Omental fat pad (tissue), 4 donors: ENCODE measurements around the gene EPHA4. TPM values are rescaled to one million over a fixed set of nuclear protein-coding genes. Genes with fewer than 3 reads are reported as not detected.

Source experiments
- ATAC-seq: fragments of 150-250 bp; one replicate; pipeline ENCODE4 v1.9.1; 2016; ENCODE audit warnings: mild to moderate bottlenecking, moderate library complexity; ENCODE audit not compliant: low FRiP score
- DNase-seq: peaks from one replicate; pipeline ENCODE4 v3.0.0-alpha.2; 2019; ENCODE audit warnings: low spot score
- total RNA-seq, 4 donors: library from RNA; depleted of rRNA; stranded (reverse); fragments of >200 nt; gene quantifications; one replicate each; pipeline ENCODE4 v1.1.0, GENCODE V29; 2016
- TF ChIP-seq, protein P1 (sequence below), 3 donors: fragments of 450-650 bp; IDR thresholded peaks; one replicate each; pipeline ENCODE4 v1.5.1; 2016 to 2017; ENCODE audit warnings: antibody characterized with exemption in 3 of 3, mild to moderate bottlenecking in 3 of 3, moderate library complexity in 2 of 3

EPHA4 gene
- total RNA-seq, 4 donors from 2014 or later: 18.5 to 43.0 (median 23.6) TPM

DNA sequence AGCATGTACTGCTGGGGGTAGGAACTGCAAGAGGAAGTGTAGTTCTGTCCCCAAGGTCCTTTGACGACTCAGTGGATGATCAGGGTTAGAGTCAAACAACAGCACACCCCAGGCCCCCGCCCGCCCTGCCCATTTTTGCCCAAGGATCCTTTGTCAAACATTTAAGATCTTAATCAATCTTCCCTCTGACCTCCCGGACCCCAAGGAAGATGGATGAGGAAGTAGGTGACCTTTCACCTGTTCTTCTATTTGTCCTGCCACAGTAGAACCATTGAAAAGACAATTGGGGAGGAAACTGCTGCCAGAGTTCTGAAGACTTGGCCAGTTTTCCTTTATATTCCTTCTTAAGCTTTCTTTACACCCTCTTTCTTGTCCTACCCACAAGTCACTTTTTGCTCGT is 12.1 kb downstream of the EPHA4 start:
- DNase-seq (no peak), ATAC-seq (no peak)
- TF ChIP-seq, protein P1, sequence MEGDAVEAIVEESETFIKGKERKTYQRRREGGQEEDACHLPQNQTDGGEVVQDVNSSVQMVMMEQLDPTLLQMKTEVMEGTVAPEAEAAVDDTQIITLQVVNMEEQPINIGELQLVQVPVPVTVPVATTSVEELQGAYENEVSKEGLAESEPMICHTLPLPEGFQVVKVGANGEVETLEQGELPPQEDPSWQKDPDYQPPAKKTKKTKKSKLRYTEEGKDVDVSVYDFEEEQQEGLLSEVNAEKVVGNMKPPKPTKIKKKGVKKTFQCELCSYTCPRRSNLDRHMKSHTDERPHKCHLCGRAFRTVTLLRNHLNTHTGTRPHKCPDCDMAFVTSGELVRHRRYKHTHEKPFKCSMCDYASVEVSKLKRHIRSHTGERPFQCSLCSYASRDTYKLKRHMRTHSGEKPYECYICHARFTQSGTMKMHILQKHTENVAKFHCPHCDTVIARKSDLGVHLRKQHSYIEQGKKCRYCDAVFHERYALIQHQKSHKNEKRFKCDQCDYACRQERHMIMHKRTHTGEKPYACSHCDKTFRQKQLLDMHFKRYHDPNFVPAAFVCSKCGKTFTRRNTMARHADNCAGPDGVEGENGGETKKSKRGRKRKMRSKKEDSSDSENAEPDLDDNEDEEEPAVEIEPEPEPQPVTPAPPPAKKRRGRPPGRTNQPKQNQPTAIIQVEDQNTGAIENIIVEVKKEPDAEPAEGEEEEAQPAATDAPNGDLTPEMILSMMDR (IDR thresholded peaks at IDR 0.05): no peak

DNA sequence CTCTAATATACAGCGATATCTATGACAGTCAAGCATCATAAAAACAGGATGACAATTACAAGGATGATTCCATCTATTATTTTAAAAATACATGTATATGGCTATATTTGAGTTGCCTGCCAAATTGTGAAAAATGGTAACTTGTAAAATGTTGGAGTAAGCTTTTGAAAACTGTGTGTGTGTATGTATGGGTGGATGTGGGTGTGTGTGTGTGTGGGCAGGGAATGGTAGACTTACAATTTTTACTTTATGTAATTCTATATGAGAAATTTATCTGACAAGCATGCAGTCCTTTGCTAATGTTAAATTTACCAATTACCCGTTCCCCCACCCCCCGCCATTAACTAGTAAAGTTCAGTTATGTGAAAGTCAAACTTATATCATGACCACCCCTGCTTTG is 14.0 kb downstream of the EPHA4 start:
- ATAC-seq: no peak
- DNase-seq: no peak
- TF ChIP-seq, protein P1 (IDR thresholded peaks at IDR 0.05): no peak

DNA sequence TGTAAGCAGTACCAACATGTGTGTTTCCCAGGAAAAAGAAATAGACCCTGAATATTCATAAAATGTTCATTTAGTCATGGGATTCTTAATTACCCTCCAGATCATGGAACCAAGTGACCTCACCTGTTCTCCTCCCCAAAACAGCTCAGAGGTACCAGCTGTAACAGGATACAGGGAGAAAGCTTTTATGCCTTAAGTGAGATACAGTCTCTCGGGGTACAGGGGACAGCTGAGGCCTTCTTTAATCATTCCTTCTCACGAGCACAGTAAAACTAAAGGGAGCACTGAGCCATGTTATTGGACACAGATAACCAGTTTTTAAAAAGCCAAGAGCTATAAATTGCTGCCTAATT is 16.6 kb downstream of the EPHA4 start:
- TF ChIP-seq, protein P1 (IDR thresholded peaks at IDR 0.05): no peak
- no peak for ATAC-seq
- DNase-seq: no peak

DNA sequence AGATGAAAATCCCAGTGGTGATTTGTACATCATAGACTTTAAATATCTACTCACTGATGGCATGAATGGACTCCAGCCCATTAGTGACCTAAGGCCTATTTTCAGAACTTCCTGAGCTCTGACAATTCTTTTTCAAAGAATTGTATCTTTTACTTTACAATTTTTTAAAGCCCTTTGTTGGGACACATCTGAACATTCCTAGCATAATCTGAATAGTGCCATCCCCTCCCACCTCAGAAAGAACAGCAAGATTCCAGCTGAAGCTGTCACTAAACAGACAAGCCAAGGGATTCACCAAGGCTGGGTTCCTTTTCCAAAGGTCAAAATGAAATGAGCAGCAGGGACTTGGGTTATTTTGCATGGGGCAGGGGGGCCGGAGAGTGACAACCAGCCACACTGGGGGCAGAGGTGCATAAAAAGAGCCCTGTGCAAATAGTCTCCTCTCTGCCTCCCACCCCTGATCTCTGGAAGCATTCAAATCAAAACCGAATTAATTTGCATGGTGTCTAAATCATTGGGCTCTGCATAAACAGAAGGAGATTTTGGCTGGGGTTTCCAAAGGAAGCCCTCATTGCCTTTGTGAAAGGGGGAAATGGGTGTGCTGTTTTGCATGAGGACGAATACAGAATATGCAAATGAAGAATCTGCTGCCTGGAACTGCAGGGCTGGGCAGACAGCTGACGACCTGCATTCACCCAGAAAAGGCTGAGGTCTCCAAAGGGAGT is 17.2 kb downstream of the EPHA4 start:
- ATAC-seq (no peak), DNase-seq (no peak)
- TF ChIP-seq, protein P1 (IDR thresholded peaks at IDR 0.05): no peak

DNA sequence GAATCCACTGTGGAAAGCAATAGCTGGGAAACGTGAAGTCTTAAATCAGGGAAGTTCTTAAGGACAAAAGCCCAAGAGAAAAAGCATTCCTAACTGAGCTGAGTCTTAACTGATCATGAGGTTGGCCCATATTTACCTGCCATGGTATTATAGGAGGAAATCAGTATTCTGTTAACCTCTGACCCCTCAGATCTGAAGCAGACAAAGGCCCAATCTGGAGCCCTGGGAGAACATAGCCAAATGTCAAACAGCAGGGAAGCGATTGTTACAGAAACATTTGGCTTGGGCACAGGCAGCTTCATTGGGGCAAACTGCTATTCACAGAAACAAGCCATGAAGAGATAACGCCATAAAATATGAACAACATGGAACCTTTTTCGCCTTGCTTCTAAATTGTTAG is 18.8 kb downstream of the EPHA4 start:
- TF ChIP-seq, protein P1 (IDR thresholded peaks at IDR 0.05): no peak
- no peak for DNase-seq
- ATAC-seq: no peak

DNA sequence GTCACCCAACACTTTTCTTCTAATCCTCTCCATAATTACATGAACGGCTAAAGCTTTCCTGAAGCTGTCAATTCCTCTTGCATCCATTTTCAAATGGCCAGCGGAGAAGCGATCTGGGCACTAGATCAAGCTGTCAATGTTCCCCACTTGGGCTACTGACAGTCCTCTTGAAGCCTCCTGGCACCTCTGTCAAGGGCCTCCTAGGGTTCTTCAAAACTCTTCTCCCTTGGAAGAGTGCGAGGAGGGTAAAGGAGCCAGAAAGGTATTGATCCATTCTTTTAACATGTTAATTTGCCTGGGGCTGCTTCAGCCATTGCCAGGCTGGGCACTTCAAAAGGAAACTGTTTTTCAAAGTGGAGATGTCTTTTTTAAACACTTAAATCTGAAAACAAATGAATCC is 19.8 kb downstream of the EPHA4 start:
- TF ChIP-seq, protein P1 (IDR thresholded peaks at IDR 0.05): no peak
- no peak for DNase-seq
- ATAC-seq: no peak

DNA sequence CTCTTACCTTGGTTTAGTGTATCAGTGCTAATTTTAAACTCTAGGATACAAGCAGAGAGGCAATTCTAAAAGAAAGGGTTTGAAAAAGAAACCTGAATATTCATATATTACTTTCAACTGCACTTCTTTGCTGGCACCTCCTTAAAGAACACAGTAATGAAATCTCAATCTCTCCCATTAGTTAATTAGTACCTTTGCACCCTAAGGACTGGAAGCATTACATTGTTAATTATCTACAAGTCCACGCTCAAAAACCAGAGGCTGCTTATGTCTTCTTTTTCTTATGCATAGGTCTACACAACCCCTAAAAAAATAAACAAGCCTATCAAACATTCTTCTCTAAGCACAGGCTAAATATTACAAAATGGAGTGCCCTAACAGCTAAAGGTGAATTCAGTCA is 20.2 kb downstream of the EPHA4 start:
- DNase-seq (no peak), ATAC-seq (no peak)
- TF ChIP-seq, protein P1 (IDR thresholded peaks at IDR 0.05): no peak
